ENCODE measurements around the gene TAF11L9. TPM values are rescaled to one million over a fixed set of nuclear protein-coding genes. Genes with fewer than 3 reads are reported as not detected.
"Not testable (repeated sequence)": the region's sequence is repeated elsewhere in the genome, so short reads cannot be mapped to it uniquely, and the experiment has no call there.

TAF11L9 gene
- not detected for total RNA-seq
- not detected for polyA plus RNA-seq
- total RNA-seq: 0 reads per million in 6 experiments

GRCh38 chr5:17594255-17594654, at the start of gene TAF11L9:
TAF11L9 (minus strand) TSS chr5:17594394.
- H3K4me1 Mint-ChIP-seq, H3K27ac Mint-ChIP-seq, ATAC-seq, DNase-seq, POLR2A ChIA-PET, H3K36me3 Mint-ChIP-seq, H3K9me3 Mint-ChIP-seq, H3K4me3 Mint-ChIP-seq, H3K27me3 Mint-ChIP-seq: not testable (repeated sequence)

- Mint-ChIP-seq H3K36me3 (no peaks in the 10 kb centered on the region), H3K4me1 (no peaks in the 10 kb centered on the region), H3K4me3 (no peak within 1 kb of the TSS), H3K27me3 (peaks cover 0 to 2% (median 0%) of the 10 kb centered on the region in 5 donors), H3K9me3 (peaks cover 0 to 12% (median 4%) of the 10 kb centered on the region in 9 donors), H3K27ac (no peak within 1 kb of the TSS)
- POLR2A ChIA-PET: no interaction called here
- DNase-seq (no peak), ATAC-seq (no peak)
Observed at GRCh38 chr5:17634160-17634559, 40.0 kb upstream of the TAF11L9 start, which contains the start of gene TAF11L14. TAF11L14 (plus strand) TSS chr5:17634460.

DNA sequence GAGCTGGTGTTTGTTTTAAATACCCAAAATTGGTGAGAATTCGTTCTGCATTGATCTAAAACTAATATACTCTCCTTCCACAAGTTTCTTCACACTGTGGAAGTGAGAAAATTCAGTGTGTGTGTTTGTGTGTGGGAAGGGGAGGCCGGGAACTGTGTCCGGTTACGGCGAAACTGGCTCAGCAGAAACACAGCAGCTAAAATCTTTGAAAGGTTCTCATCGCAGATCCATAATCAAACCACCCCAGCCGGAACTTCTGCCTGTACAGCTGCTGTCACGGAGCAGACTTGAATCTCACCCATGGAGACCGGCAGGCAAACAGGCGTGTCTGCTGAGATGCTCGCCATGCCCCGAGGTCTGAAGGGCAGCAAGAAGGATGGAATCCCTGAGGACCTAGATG, 37.6 kb upstream of the TAF11L9 start, which contains the start of gene TAF11L13:
TSS of gene TAF11L13 (plus strand) at position 301 of the 400 bp plus-strand sequence.
- H3K27me3 Mint-ChIP-seq, H3K4me3 Mint-ChIP-seq, DNase-seq, H3K27ac Mint-ChIP-seq, H3K4me1 Mint-ChIP-seq, H3K36me3 Mint-ChIP-seq, POLR2A ChIA-PET, ATAC-seq: not testable (repeated sequence)
- H3K9me3 Mint-ChIP-seq: peaks cover 0 to 10% (median 4%) of the 10 kb centered on the region in 9 donors

GRCh38 chr5:17625686-17626085, 31.5 kb upstream of the TAF11L9 start:
- Mint-ChIP-seq H3K4me1 (no peaks in the 10 kb centered on the region), H3K4me3 (no peak overlapping the region), H3K36me3 (peaks cover 0 to 4% (median 0%) of the 10 kb centered on the region in 3 donors), H3K9me3 (peaks cover 0 to 18% (median 6%) of the 10 kb centered on the region in 9 donors), H3K27me3 (peaks cover 0 to 2% (median 0%) of the 10 kb centered on the region in 5 donors), H3K27ac (no peak overlapping the region)
- ATAC-seq: no peak
- DNase-seq: no peak
- POLR2A ChIA-PET: no interaction called here

- no peaks in the 10 kb centered on the region for H3K36me3 Mint-ChIP-seq
- peaks cover 0 to 22% (median 8%) of the 10 kb centered on the region in 9 donors for H3K9me3 Mint-ChIP-seq
- H3K27me3 Mint-ChIP-seq: peaks cover 0 to 2% (median 0%) of the 10 kb centered on the region in 5 donors
- DNase-seq (no peak), ATAC-seq (no peak)
- no peak overlapping the region for H3K27ac Mint-ChIP-seq
- H3K4me1 Mint-ChIP-seq: no peaks in the 10 kb centered on the region
- H3K4me3 Mint-ChIP-seq: no peak overlapping the region
- POLR2A ChIA-PET: no interaction called here
Observed at GRCh38 chr5:17620627-17621026, 26.4 kb upstream of the TAF11L9 start.

DNA sequence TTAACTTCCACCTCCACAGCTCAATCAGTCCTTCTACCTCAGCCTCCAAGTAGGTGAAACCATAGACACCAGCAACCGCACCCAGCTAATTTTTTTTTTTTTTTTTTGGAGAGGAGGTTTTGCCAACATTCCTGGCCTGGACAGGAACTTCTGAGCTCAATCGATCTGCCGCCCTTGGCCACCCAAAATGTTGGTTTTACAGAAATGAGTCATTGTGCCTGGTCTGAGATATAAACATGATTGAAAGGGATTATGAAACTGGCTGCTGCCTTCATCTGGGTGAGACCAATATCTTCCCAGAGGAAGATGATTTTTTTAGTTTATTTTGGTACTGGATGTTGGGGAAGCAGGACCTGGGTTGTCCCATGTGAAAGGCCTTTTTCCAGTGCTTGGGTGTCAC, 25.2 kb upstream of the TAF11L9 start:
- POLR2A ChIA-PET: no interaction called here
- H3K27ac Mint-ChIP-seq: no peak overlapping the region
- ATAC-seq: no peak
- peaks cover 0 to 22% (median 11%) of the 10 kb centered on the region in 9 donors for H3K9me3 Mint-ChIP-seq
- no peaks in the 10 kb centered on the region for H3K4me1 Mint-ChIP-seq
- peaks cover 0 to 2% (median 0%) of the 10 kb centered on the region in 5 donors for H3K27me3 Mint-ChIP-seq
- no peak for DNase-seq
- no peak overlapping the region for H3K4me3 Mint-ChIP-seq
- no peaks in the 10 kb centered on the region for H3K36me3 Mint-ChIP-seq

DNA sequence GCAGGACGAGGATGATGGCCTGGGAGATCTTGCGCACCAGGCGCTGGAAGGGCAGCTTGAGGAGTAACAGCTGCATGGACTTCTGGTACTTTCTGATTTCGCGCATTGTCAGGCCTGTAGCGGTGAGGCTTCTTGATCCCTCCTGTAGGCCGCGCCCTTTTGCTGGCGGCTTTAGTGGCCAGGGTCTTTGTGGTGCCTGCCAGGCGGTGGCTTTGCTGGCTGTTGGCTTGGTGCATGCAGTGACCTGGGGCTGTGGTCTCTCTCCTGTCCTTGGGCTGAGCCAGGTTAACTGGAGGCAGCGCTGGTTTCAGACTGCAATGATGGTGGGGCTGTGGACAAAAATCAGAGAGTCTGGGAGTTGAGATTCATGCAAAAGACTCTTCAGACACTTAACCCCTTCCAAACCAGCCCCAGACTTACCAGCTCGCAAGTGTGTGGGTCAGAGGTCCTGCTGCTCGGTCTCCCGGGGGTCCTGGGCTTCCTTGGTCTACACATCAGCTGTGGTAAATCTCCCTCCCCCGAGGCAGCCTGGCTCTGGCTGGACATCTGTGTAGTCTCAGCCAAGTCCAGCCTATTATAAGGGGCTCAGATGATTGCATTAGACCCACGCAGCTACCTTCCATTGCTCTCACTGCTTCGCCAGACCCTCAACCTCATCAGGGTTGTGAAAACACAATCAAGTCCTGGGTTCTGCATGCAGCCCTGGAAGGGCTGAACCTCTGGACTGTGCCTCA, 20.8 kb upstream of the TAF11L9 start:
- H3K9me3 Mint-ChIP-seq: peaks cover 0 to 16% (median 6%) of the 10 kb centered on the region in 9 donors
- no peak overlapping the region for H3K27ac Mint-ChIP-seq
- ATAC-seq (no peak), DNase-seq (no peak)
- H3K4me1 Mint-ChIP-seq: no peaks in the 10 kb centered on the region
- H3K4me3 Mint-ChIP-seq: no peak overlapping the region
- no peaks in the 10 kb centered on the region for H3K27me3 Mint-ChIP-seq
- POLR2A ChIA-PET: no interaction called here
- no peaks in the 10 kb centered on the region for H3K36me3 Mint-ChIP-seq

DNA sequence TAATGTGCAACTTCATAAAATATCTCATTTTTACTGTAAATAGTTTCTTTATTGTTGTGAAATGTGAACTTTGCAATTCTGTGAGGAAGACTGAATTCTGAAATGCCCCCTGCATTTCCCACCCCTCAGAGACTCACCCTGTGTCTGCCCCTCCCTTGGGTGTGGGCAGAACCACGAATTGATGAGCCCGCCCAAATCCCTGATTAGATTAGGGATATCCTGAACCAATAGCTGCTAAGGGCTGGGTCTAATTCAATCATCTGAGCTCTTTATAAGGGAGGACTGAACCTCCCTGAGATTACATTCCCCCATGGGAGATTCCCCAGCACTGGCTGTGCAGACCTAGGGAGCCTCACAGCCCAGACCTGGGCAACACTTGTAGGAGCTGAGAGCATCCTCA, 15.9 kb upstream of the TAF11L9 start, which contains the start of gene TAF11L12:
TSS of gene TAF11L12 (plus strand) at position 301 of the 400 bp plus-strand sequence.
- DNase-seq, ATAC-seq, POLR2A ChIA-PET, H3K36me3 Mint-ChIP-seq, H3K4me3 Mint-ChIP-seq, H3K27ac Mint-ChIP-seq, H3K4me1 Mint-ChIP-seq, H3K27me3 Mint-ChIP-seq: not testable (repeated sequence)
- H3K9me3 Mint-ChIP-seq: peaks cover 0 to 17% (median 5%) of the 10 kb centered on the region in 9 donors

DNA sequence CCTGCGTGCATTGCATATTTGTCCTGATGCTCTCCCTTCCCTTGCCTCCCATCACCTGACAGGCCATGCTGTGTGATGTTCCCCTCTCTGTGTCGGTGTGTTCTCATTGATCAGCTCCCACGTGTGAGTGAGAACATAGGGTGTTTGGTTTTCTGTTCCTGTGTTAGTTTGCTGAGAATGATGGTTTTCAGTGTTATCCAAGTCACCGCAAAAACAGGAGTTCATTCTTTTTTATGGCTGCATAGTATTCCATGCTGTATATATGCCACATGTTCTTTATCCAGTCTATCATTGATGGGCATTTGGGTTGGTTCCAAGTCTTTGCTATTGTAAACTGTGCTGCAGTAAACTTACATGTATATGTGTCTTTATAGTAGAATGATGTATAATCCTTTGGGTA, 13.3 kb upstream of the TAF11L9 start:
- H3K27ac Mint-ChIP-seq, DNase-seq, H3K4me1 Mint-ChIP-seq, ATAC-seq, H3K36me3 Mint-ChIP-seq, POLR2A ChIA-PET, H3K4me3 Mint-ChIP-seq, H3K27me3 Mint-ChIP-seq: not testable (repeated sequence)
- H3K9me3 Mint-ChIP-seq: peaks cover 0 to 18% (median 5%) of the 10 kb centered on the region in 9 donors

DNA sequence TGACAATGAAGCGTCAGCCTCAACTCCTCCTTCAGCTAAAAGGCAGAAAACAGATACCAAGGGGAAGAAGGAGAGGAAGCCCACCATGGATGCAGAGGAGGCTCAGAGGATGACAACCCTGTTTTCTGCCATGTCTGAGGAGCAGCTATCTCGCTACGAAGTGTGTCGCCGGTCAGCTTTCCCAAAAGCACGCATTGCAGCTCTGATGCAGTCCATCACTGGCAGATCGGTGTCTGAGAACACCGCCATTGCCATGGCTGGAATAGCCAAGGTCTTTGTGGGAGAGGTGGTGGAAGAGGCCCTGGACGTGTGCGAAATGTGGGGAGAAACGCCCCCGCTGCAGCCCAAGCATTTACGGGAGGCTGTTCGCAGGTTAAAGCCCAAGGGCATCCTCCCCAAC, 10.8 kb upstream of the TAF11L9 start:
- Mint-ChIP-seq H3K27ac (no peak overlapping the region), H3K36me3 (no peaks in the 10 kb centered on the region), H3K4me1 (no peaks in the 10 kb centered on the region), H3K4me3 (no peak overlapping the region), H3K27me3 (no peaks in the 10 kb centered on the region), H3K9me3 (peaks cover 0 to 18% (median 5%) of the 10 kb centered on the region in 9 donors)
- DNase-seq (no peak), ATAC-seq (no peak)
- POLR2A ChIA-PET: no interaction called here

GRCh38 chr5:17603880-17604279, 9.7 kb upstream of the TAF11L9 start, which contains the start of gene TAF11L11:
TAF11L11 (plus strand) TSS chr5:17604183.
- DNase-seq, H3K4me3 Mint-ChIP-seq, H3K4me1 Mint-ChIP-seq, ATAC-seq, H3K27me3 Mint-ChIP-seq, H3K27ac Mint-ChIP-seq, POLR2A ChIA-PET, H3K36me3 Mint-ChIP-seq: not testable (repeated sequence)
- peaks cover 0 to 18% (median 5%) of the 10 kb centered on the region in 9 donors for H3K9me3 Mint-ChIP-seq

- ATAC-seq, H3K4me1 Mint-ChIP-seq, H3K36me3 Mint-ChIP-seq, H3K27me3 Mint-ChIP-seq, DNase-seq, H3K9me3 Mint-ChIP-seq, H3K27ac Mint-ChIP-seq, H3K4me3 Mint-ChIP-seq, POLR2A ChIA-PET: not testable (repeated sequence)
Observed at GRCh38 chr5:17597728-17598127, 3.5 kb upstream of the TAF11L9 start, which contains the start of gene TAF11L10. TAF11L10 (minus strand) TSS chr5:17597828.

GRCh38 chr5:17590860-17591259, 3.3 kb downstream of the TAF11L9 start, which contains the start of gene TAF11L8:
TAF11L8 (minus strand) TSS chr5:17590960.
- H3K36me3 Mint-ChIP-seq, ATAC-seq, H3K4me1 Mint-ChIP-seq, H3K27ac Mint-ChIP-seq, DNase-seq, H3K9me3 Mint-ChIP-seq, POLR2A ChIA-PET, H3K27me3 Mint-ChIP-seq, H3K4me3 Mint-ChIP-seq: not testable (repeated sequence)

Measured in naive thymus-derived CD8-positive, alpha-beta T cell (primary cell).